Smooth muscle cell (in vitro differentiated cells): ENCODE data around the gene SLC6A2. TPM values are rescaled to one million over a fixed set of nuclear protein-coding genes. Genes with fewer than 3 reads are reported as not detected.
A peak's percentile ranks its signal among the peaks of the same experiment; 100 is the strongest.

Experiments
- DNase-seq: peaks from one replicate; lab custom pipeline; 2025; ENCODE audit not compliant: unreplicated experiment; lab: John Stamatoyannopoulos, UW
- H2AFZ ChIP-seq: fragments of 200-600 bp; sonication (generic); 2 replicates; pipeline ENCODE4 v1.6.0; 2016; ENCODE audit warnings: antibody characterized with exemption, low read depth, mild to moderate bottlenecking
- H3F3A ChIP-seq: fragments of 200-600 bp; sonication (generic); 2 replicates; pipeline ENCODE4 v1.6.0; 2017; ENCODE audit warnings: antibody characterized with exemption, low read depth
- H3K27ac ChIP-seq: fragments of 200-600 bp; sonication (generic); 2 replicates; pipeline ENCODE4 v1.5.1; 2016; ENCODE audit warnings: low read depth, mild to moderate bottlenecking
- H3K27me3 ChIP-seq: fragments of 200-600 bp; sonication (generic); 2 replicates; pipeline ENCODE4 v1.6.1; 2016; ENCODE audit warnings: low read depth, mild to moderate bottlenecking
- H3K36me3 ChIP-seq: fragments of 200-600 bp; sonication (generic); 2 replicates; pipeline ENCODE4 v1.5.1; 2016; ENCODE audit warnings: low read depth
- H3K4me1 ChIP-seq: fragments of 200-600 bp; sonication (generic); 2 replicates; pipeline ENCODE4 v1.5.1; 2016; ENCODE audit warnings: low read depth
- H3K4me2 ChIP-seq: fragments of 200-600 bp; sonication (generic); 2 replicates; pipeline ENCODE4 v1.6.0; 2016; ENCODE audit warnings: mild to moderate bottlenecking
- H3K4me3 ChIP-seq: fragments of 200-600 bp; sonication (generic); 2 replicates; pipeline ENCODE4 v1.5.1; 2016; ENCODE audit warnings: mild to moderate bottlenecking
- H3K79me2 ChIP-seq: fragments of 200-600 bp; sonication (generic); 2 replicates; pipeline ENCODE4 v1.6.0; 2016; ENCODE audit warnings: low read depth, mild to moderate bottlenecking
- H3K9ac ChIP-seq: fragments of 200-600 bp; sonication (generic); 2 replicates; pipeline ENCODE4 v1.6.0; 2016; ENCODE audit warnings: low read depth
- H3K9me3 ChIP-seq: fragments of 200-600 bp; sonication (generic); replicated peaks from 2 replicates; pipeline ENCODE4 v1.5.1; 2016; ENCODE audit warnings: low read depth
- H4K20me1 ChIP-seq: fragments of 200-600 bp; sonication (generic); 2 replicates; pipeline ENCODE4 v1.6.0; 2016; ENCODE audit warnings: low read depth
- WGBS: methylation state at CpG from one replicate; pipeline ENCODE4 v1.1.7; 2016; ENCODE audit warnings: low lambda C conversion rate; 5-methylcytosine and 5-hydroxymethylcytosine counted together
- polyA plus RNA-seq: library from polyadenylated mRNA; unstranded; fragments of >200 nt; fragmentation: Nextera tagmentation; extraction: Ambion mirVana; gene quantifications from 2 replicates; pipeline ENCODE4 v1.2.1, GENCODE V29; 2016
- total RNA-seq: library from RNA; depleted of rRNA; stranded (reverse); fragments of >200 nt; gene quantifications from 2 replicates; pipeline ENCODE4 v1.2.3, GENCODE V29; 2014
- TF ChIP-seq, protein P1 (sequence below): fragments of 200-600 bp; sonication (generic); IDR thresholded peaks from 2 replicates; pipeline ENCODE4 v1.5.1; 2017; ENCODE audit warnings: borderline replicate concordance, mild to moderate bottlenecking, antibody characterized with exemption; ENCODE audit not compliant: insufficient read depth, poor library complexity, severe bottlenecking

Gene SLC6A2
- total and polyA plus RNA-seq, 2 experiments from 2014 or later, result 0.22 to 0.33 TPM

DNA sequence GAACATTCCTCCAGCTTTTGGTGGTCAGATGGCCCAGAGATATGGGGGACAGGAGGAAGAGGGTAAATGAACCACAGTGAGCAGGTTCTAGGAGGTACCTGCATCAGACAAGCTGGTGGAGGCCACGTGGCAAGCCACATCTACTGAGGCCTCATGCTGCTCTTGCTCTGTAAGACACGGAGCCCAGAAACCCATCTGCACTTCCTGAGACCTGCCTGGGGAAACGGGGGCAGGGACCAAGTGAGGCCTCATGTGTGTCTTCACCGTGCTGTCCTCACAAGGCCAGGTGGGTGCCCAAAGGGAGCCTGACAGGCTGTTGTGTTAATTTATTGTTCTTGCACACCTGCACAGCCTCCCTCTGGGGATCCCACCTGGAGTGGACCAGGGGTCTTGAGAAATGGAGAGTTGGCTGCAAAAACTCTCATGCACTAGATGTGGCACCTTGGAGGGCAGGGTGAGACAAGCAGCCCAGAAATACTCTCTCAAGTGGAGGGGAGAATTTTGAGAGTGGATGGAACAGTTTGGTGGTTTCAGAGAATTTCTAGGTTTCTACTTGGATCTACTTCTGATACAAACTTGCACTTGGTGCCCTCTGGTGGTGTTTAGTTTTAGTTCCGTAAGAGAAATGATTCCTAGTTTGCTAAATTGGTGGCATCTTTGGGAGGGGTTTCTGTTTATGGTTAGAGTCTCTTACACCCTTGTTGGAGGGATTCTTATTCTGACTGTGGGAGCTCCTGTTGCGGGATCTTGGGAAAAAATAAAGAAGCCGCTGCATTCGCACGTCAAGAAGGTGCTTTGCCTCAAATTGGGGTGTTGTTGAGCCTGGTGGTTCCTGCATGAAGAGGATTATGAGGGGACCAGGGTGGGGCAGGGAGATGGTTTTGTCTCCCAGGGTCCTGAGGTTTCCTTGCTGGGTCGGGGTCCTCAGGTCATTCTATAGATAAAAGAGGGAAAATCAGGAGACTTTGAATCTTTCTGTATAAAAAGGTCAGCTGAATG lies 47.5 kb downstream of the SLC6A2 start:
- no peaks in the 10 kb centered on the region for H4K20me1 ChIP-seq
- no peak overlapping the region for H2AFZ ChIP-seq
- no peak overlapping the region for H3K4me3 ChIP-seq
- 40% methylated on average over 10 of the region's 10 CpGs for WGBS
- H3K4me1 ChIP-seq, result no peaks in the 10 kb centered on the region
- TF ChIP-seq, protein P1, sequence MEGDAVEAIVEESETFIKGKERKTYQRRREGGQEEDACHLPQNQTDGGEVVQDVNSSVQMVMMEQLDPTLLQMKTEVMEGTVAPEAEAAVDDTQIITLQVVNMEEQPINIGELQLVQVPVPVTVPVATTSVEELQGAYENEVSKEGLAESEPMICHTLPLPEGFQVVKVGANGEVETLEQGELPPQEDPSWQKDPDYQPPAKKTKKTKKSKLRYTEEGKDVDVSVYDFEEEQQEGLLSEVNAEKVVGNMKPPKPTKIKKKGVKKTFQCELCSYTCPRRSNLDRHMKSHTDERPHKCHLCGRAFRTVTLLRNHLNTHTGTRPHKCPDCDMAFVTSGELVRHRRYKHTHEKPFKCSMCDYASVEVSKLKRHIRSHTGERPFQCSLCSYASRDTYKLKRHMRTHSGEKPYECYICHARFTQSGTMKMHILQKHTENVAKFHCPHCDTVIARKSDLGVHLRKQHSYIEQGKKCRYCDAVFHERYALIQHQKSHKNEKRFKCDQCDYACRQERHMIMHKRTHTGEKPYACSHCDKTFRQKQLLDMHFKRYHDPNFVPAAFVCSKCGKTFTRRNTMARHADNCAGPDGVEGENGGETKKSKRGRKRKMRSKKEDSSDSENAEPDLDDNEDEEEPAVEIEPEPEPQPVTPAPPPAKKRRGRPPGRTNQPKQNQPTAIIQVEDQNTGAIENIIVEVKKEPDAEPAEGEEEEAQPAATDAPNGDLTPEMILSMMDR, result peak; percentile 59
- H3K9ac ChIP-seq, result no peak overlapping the region
- H3K79me2 ChIP-seq, result no peaks in the 10 kb centered on the region
- H3K27me3 ChIP-seq, result peaks cover 28% of the 10 kb centered on the region
- no peak overlapping the region for H3K27ac ChIP-seq
- no peaks in the 10 kb centered on the region for H3F3A ChIP-seq
- no peaks in the 10 kb centered on the region for H3K9me3 ChIP-seq
- no peak for DNase-seq
- no peak overlapping the region for H3K4me2 ChIP-seq
- H3K36me3 ChIP-seq, result no peaks in the 10 kb centered on the region

DNA sequence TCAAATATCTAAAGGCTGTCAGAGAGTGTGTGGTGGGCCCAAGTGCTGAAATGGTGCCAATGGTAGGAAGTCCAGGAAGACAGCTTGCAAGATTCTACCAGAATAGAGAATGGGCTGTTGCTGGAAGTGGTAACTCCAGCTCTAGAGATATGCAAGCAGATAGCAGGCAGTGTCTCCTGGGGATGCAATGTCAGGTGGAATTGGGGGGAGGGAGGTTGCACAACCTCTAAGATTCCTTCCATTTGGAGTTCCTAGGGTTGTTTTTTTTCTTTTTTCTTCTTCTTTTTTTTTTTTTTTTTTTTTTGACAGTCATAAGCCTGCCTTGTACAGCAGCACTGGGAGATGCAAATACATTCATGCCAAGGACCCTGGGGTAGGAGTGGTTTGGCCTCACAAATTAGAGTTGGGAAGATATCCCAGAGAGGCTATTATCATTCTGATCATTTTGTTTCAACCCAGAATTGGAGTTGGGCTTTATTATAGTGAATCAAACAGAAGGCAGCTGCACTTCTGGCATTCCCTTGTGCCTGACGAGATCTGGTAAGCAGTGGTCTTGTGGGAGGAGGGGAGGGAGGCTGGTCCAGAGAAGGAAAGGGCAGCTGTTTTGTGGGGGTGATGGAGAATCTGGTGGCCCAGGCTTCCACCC lies 51.1 kb downstream of the SLC6A2 start:
- Histone ChIP-seq H3K79me2 (no peaks in the 10 kb centered on the region), H3K27ac (no peak overlapping the region), H4K20me1 (no peaks in the 10 kb centered on the region), H3K4me2 (no peak overlapping the region), H3K4me1 (no peaks in the 10 kb centered on the region), H3K36me3 (no peaks in the 10 kb centered on the region), H3K9me3 (no peaks in the 10 kb centered on the region), H3F3A (no peaks in the 10 kb centered on the region), H2AFZ (no peak overlapping the region), H3K4me3 (no peak overlapping the region), H3K27me3 (peaks cover 28% of the 10 kb centered on the region), H3K9ac (no peak overlapping the region)
- DNase-seq, result no peak
- 44% methylated on average over 1 of the region's 1 CpG for WGBS
- TF ChIP-seq, protein P1, result no peak

DNA sequence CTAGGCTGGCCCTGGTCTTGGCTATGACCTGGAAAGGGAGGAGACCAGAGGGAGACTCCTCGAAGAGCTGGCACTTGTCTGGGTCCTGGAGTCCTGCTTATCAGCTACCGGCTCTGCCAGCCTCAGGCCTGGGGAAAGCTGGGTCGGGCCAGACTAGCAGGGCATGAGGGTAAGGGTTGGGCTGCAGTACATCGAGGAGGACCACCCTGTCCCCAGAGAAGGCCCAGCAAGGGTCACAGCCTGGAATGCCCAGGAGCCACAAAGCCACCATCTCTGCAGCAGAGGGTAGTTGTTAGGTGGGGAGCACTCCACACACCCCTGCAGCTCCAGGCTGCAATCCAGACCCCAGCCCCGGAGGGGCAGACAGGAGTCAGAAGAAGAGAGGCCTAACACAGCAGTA lies 54.0 kb downstream of the SLC6A2 start:
- Histone ChIP-seq H4K20me1 (no peaks in the 10 kb centered on the region), H3K9ac (no peak overlapping the region), H3K4me3 (no peak overlapping the region), H3K79me2 (no peaks in the 10 kb centered on the region), H3K27ac (no peak overlapping the region), H2AFZ (no peak overlapping the region), H3F3A (no peaks in the 10 kb centered on the region), H3K36me3 (no peaks in the 10 kb centered on the region), H3K9me3 (no peaks in the 10 kb centered on the region), H3K4me1 (no peaks in the 10 kb centered on the region), H3K27me3 (peaks cover 30% of the 10 kb centered on the region), H3K4me2 (no peak overlapping the region)
- 80% methylated on average over 4 of the region's 5 CpGs for WGBS
- TF ChIP-seq, protein P1, result no peak
- DNase-seq, result no peak
